ENCODE data around the gene SERP1. TPM values are rescaled to one million over a fixed set of nuclear protein-coding genes. Genes with fewer than 3 reads are reported as not detected.

SERP1 gene
- total and polyA plus RNA-seq, 2 donors (not counting 3 experiments of a cell fraction or from before 2014, with no cell fraction given): 81.7 to 103 TPM

GRCh38 chr3:150577855-150578254, 31.6 kb upstream of the SERP1 start:
- Histone ChIP-seq H4K20me1 (replicated peaks; ENCODE audit: control insufficient read depth, extremely low read depth, insufficient read depth, low read length) (no peaks in the 10 kb centered on the region), H3K79me2 (ENCODE audit: control insufficient read depth, insufficient read depth, low read length) (no peaks in the 10 kb centered on the region), H3K4me3 (replicated peaks in 1 of 3; ENCODE audit: insufficient read depth in 1 of 3, low read depth in 1 of 3, low read length in 3 of 3) (no peak overlapping the region), H3K9me3 (replicated peaks; ENCODE audit: control insufficient read depth, insufficient read depth, low read length) (no peaks in the 10 kb centered on the region), H3K4me2 (ENCODE audit: insufficient read depth, low read length) (no peak overlapping the region), H3K36me3 (ENCODE audit: control insufficient read depth in 2 of 2, extremely low read depth in 1 of 2, insufficient read depth in 2 of 2, low read length in 2 of 2) (peaks cover 0 to 14% of the 10 kb centered on the region in 2 experiments), H3K27ac (ENCODE audit: insufficient read depth, low read depth, low read length) (no peak overlapping the region), H3K27me3 (ENCODE audit: control insufficient read depth in 2 of 2, insufficient read depth in 2 of 2, low read length in 2 of 2) (no peaks in the 10 kb centered on the region), H2AFZ (ENCODE audit: low read depth, low read length) (no peak overlapping the region), H3K4me1 (ENCODE audit: control insufficient read depth, extremely low read depth, insufficient read depth, low read length) (no peaks in the 10 kb centered on the region), H3K9ac (replicated peaks; ENCODE audit: extremely low read depth, insufficient read depth, low read length) (no peak overlapping the region), H3K9me1 (replicated peaks; ENCODE audit: control insufficient read depth, extremely low read depth, insufficient read depth, low read length) (no peaks in the 10 kb centered on the region)
- dilution Hi-C loops (cut with MboI; ENCODE audit: extremely low pct_ligation_motif_present, low sequenced_read_pairs) (no loop called here), intact Hi-C loops (cut with micrococcal nuclease) (no loop called here)
- ChIA-PET POLR2A (no interaction called here), CTCF (interaction anchor here (0.7 to 1.6 kb wide), 3 partner anchors 40 to 350 kb away, joined by 3 to 7 read pairs (median 3); no protein-coding TSS in a partner anchor)
- DNase-seq (ENCODE audit: low read depth, low spot score): peak; percentile 43
- FAIRE-seq: no peak
- BruUV-seq (replicated peaks): no TSS peak
- TF ChIP-seq POLR2A (IDR thresholded peaks at IDR 0.05; ENCODE audit: low read depth, low read length): no peak
- no peak for TF ChIP-seq JUN (IDR thresholded peaks at IDR 0.05; ENCODE audit: borderline replicate concordance, insufficient read depth, insufficient read length, low read depth)
- TF ChIP-seq FOS (IDR thresholded peaks at IDR 0.05; ENCODE audit: borderline replicate concordance, insufficient read depth, low read length): no peak
- TF ChIP-seq GATA2 (IDR thresholded peaks at IDR 0.05; ENCODE audit: insufficient read depth, insufficient read length, low read depth, low read length): no peak
- TF ChIP-seq EZH2 (IDR thresholded peaks at IDR 0.05; ENCODE audit: borderline replicate concordance, low read depth, low read length, severe bottlenecking): no peak
- no peak for TF ChIP-seq POLR2AphosphoS5 (IDR thresholded peaks at IDR 0.05; ENCODE audit: insufficient read depth, low read depth, low read length)
- TF ChIP-seq MYC (IDR thresholded peaks at IDR 0.05; ENCODE audit: low read depth, low read length): no peak
- no peak for TF ChIP-seq MAX (IDR thresholded peaks at IDR 0.05; ENCODE audit: insufficient read depth, insufficient read length)
- no peak for TF ChIP-seq CTCF (IDR thresholded peaks at IDR 0.05; ENCODE audit: extremely low read depth in 1 of 2, insufficient read depth in 1 of 2, low read depth in 1 of 2, low read length in 2 of 2)
